NCI-H2171 (cell line): ENCODE measurements around the gene SDCBP2.
"Not testable (repeated sequence)": the region's sequence is repeated elsewhere in the genome, so short reads cannot be mapped to it uniquely, and the experiment has no call there.

ENCODE experiments used
- DNase-seq: peaks from one replicate; lab custom pipeline; 2025; lab: John Stamatoyannopoulos, UW

Gene SDCBP2

GRCh38 chr20:1360094-1360846 is 31.3 kb upstream of the SDCBP2 start:
- DNase-seq: no peak

DNA sequence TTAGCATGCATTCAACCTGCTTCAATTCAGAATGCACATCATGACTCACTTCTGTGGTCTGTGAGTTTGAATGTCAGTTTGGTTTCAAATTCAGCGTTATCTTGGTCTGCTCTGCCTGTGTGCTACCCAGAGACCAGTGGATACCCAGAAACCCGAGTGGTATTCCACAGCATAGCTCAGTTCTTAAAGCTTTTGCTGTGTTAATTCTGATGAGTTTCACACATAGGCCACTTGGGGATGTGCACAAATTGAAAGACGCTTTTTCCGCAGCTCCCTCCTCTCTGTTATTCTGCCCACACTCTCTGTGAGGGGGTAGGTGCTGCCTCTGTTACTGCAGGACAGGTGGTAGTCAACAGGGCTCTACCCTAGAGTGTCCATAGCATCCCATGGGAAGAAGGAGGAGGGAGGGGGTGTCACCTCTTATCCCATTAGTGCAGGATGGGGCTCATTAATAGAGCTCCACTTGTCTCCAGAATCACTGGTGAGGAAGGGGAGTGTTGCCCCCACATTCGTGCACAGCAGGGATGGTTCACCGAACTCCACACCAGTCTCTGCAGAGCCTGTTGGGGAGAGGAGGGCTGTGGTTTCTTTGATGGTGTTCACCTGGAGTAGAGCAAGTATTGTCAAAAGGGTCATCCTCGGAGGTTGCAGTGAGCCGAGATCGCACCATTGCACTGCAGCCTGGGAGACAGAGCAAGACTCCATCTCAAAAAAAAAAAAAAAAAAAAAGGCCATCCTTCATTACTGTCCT is 29.2 kb upstream of the SDCBP2 start:
- no peak for DNase-seq

- DNase-seq: no peak
Measured at GRCh38 chr20:1353956-1354355, 25.0 kb upstream of the SDCBP2 start.

GRCh38 chr20:1346315-1346969 is 17.5 kb upstream of the SDCBP2 start:
- DNase-seq: no peak

DNA sequence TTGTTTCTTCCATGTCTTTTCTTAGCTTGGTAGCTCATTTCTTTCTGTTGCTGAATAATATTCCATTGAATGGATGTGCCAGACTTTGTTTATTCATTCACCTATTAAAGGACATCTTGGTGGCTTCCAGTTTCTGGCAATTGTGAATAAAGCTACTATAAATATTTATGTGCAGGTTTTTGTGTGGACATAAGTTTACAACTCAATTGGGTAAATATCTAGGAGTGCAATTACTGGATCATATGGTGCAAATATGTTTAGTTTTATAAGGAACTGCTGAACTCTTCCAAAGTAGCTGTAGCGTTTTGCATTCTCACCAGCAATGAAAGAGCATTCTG is 16.8 kb upstream of the SDCBP2 start:
- no peak for DNase-seq

- DNase-seq: no peak
Measured at GRCh38 chr20:1345030-1345755, 16.3 kb upstream of the SDCBP2 start.

DNA sequence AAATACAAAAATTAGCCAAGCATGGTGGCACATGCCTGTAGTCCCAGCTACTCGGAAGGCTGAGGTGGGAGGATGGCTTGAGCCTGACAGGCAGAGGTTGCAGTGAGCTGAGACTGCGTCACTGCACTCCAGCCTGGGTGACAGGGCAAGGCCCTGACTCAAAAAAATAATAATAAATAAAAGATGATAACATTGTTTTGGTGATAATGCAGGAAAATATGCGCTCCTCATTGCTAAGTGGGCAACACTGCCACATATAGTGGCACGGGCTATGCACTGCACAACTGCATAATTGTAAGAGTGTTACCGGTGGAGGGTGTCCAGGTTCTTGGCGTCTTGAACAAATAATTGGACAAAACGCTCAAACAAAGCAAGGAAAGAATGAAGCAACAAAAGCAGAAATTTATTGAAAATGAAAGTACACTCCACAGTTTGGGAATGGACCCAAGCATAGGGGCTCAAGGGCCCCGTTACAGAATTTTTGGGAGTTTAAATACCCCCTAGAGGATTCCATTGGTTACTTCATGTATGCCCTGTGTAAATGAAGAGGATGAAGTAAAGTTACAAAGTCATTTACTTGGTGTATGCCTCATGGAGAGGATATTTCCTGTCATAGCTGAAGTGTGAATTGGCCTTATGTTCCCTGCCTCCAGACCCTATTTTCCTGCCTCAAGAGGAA is 14.6 kb upstream of the SDCBP2 start:
- DNase-seq: not testable (repeated sequence)

DNA sequence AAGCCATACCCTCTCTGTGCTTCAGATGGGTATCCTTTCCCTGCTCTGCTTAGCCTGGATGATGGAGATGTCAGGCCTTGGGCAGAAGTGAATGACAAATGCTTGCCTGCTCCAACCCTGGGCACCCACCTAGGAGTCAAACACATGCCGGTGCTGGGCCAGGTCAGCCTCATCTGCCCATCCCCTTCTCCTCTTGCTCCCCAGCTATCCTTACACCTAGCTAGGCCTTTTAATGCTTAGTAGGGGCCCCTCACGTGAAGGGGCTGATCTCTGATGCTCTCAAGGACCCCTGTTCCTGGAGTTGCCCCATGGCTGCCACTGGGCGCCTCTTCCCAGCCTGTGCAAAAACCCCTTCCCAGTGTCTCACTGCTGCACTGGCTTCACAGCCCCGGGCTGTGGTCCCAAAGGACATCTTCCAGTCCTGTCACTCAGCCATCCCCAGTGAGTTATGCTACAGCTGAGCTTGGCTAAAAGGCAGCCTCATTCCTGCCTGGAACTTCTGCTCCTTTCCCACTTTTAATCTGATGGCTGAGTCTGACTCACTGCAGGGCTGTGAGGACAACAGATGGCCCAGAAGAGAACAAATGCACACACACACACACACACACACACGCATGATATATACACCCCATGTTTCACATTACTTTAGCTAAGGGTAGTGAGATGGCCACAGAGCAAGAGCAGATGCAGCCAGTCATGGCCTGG is 12.8 kb upstream of the SDCBP2 start:
- DNase-seq: peak; percentile 18

- no peak for DNase-seq
Measured at GRCh38 chr20:1338801-1339200, 9.9 kb upstream of the SDCBP2 start.

- DNase-seq: no peak
Measured at GRCh38 chr20:1338096-1338495, 9.2 kb upstream of the SDCBP2 start.

- DNase-seq: no peak
Measured at GRCh38 chr20:1337441-1337840, 8.5 kb upstream of the SDCBP2 start.

- DNase-seq: no peak
Measured at GRCh38 chr20:1336699-1337367, 7.9 kb upstream of the SDCBP2 start.

- no peak for DNase-seq
Measured at GRCh38 chr20:1335961-1336698, 7.2 kb upstream of the SDCBP2 start.

DNA sequence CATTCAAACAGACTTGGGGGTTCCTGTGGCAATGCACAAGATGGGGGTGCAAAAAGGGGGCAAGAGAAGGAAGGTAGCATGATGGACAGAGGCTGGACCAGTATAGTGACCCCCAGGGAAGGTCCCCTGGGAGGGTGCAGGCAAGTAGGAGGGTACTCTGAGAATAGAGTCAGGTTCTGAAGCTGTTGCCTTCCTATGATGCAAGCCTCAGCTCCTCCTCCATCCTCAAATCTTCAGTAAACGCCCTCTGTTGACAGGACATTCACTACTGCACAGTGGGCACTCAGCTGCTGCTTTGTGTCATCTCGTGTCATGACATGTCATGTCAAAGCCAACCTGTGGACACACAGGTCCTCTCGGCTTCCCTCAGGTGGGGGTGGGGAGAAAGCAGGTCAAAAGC is 5.8 kb upstream of the SDCBP2 start:
- DNase-seq: no peak

GRCh38 chr20:1334370-1334731 is 5.4 kb upstream of the SDCBP2 start:
- no peak for DNase-seq

DNA sequence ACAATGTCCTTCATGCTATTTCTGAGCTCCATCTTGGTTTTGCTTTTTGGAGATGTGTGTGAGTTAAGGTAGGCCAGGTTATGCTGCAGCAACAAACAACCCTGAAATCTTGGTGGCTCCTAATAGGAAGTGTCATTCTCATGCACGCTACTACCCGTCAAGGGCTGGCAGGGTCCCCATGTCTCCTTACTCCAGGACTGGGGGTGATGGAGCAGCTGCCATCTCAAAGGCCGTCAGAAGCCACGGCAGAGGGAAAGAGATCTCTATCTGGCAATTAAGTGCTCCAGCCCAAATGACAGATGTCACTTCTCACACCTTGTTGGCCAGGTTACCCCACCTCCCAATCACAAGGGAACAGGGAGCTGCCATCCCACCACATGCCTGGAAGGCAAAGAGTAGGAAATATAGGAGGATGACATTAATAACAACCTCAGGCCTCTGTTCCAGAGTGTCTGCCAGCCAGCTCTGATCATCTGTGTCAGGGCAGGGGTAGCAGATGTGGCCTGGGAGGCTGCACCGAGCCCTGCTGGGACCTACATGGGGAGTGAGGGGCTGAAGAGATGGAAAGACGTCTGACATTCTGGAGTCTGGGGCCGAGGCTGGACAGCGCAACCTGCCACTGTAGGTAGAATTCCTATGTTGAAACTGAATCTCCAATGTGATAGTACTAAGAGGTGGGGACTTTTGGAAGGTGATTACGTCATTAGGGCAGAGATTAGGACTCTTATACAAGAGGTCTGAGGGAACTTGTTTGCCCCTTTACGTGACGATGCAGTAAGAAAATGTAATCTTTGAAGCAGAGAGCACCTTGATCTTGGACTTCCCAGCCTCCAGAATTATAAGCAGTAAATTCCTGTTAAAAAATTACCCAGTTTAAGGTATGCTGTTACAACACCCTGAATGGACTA is 4.8 kb upstream of the SDCBP2 start:
- DNase-seq: peak; percentile 60

DNA sequence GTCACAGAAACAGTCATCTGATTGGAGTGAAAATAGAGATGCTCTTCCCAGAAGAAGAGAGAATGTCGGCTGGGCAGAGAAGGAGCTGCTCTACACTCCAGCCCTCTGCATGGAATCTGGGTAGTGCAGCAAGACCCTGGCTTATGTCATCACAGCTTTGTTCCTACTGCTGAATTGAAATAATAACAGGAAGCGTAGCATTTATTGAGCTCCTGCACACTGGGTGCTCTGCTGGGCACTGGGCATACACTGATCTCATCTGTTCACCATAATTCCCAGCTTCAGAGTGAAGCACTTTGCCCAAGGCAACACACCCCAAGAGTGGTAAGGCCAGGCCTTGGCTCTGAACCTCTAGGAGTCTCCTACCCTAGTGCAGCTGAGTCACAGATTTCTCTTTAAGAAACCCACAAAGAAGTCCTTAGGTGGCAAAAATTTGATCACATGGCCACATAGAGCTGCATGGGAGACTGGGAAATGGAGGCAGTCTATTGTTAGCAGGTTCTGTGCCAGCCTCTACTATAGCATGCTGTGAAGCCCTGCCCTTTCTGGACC is 3.9 kb upstream of the SDCBP2 start:
- no peak for DNase-seq

DNA sequence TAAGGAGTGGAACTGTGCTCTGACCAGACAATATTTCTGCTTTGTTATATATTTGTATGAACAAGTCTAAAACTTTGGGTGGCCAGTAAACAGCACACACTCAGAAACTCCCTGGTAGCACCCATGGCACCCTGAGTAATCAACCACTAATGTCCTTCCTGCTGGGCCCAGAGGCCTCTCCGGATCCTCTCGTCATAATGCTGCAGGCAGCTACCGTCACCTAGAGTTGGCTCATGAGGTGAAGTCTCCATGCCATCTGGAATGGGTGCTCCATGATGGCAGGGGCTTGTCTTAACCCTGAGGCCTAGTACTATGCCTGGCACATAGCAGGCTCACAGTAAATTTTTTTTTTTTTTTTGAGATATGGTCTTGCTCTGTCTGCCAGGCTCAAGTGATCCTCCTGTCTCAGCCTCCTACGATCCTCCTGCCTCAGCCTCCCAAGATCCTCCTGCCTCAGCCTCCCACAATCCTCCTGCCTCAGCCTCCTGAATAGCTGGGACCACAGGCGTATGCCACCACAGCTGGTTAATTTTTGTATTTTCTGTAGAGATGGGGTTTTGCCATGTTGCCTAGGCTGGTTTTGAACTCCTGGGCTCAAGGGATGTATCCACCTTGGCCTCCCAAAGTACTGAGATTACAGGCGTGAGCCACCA is 3.0 kb upstream of the SDCBP2 start:
- DNase-seq: no peak
